C4-2B (cell line): Measurements from ENCODE around the gene ELAPOR1.
A peak's percentile ranks its signal among the peaks of the same experiment; 100 is the strongest.

Experiments used
- H3K27ac ChIP-seq: fragments of 450-650 bp; 2 replicates; pipeline ENCODE4 v1.5.1; 2017
- CTCF ChIP-seq: fragments of 450-650 bp; conservative IDR thresholded peaks from 2 replicates; pipeline ENCODE4 v1.5.1; 2017; ENCODE audit warnings: mild to moderate bottlenecking
- ZFX ChIP-seq: fragments of 450-650 bp; IDR thresholded peaks from 2 replicates; pipeline ENCODE4 v1.6.1; 2017

The ELAPOR1 gene, protein sequence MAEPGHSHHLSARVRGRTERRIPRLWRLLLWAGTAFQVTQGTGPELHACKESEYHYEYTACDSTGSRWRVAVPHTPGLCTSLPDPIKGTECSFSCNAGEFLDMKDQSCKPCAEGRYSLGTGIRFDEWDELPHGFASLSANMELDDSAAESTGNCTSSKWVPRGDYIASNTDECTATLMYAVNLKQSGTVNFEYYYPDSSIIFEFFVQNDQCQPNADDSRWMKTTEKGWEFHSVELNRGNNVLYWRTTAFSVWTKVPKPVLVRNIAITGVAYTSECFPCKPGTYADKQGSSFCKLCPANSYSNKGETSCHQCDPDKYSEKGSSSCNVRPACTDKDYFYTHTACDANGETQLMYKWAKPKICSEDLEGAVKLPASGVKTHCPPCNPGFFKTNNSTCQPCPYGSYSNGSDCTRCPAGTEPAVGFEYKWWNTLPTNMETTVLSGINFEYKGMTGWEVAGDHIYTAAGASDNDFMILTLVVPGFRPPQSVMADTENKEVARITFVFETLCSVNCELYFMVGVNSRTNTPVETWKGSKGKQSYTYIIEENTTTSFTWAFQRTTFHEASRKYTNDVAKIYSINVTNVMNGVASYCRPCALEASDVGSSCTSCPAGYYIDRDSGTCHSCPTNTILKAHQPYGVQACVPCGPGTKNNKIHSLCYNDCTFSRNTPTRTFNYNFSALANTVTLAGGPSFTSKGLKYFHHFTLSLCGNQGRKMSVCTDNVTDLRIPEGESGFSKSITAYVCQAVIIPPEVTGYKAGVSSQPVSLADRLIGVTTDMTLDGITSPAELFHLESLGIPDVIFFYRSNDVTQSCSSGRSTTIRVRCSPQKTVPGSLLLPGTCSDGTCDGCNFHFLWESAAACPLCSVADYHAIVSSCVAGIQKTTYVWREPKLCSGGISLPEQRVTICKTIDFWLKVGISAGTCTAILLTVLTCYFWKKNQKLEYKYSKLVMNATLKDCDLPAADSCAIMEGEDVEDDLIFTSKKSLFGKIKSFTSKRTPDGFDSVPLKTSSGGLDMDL

DNA sequence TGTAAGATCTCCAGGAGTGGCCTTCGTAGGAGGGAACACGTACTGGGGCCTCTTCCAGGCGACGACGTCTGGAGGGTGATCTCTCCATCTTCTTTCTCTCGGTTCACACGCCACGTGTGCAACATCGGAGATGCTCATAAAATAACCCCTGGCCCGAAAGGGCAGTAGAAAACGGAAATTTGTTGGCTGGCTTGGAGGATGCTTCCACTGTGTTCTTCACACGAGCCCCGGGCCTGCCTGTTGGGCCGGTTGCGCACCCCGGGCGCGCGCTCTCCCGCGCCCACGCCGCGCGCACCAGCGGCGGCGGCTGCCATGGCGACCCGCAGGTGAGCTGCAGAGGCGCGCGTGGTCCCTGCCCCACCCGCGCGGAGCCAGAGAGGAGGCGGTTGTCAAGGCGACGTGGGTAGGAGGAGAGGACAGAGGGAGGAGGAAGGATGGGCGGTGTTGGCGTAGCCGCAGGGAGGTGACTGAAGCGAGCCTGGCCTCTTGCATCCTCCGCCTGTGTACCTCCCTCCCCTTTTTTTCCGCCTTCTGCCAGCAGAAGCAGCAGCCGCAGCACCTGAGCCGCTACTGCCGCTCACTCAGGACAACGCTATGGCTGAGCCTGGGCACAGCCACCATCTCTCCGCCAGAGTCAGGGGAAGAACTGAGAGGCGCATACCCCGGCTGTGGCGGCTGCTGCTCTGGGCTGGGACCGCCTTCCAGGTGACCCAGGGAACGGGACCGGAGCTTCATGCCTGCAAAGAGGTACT lies at the start of gene ELAPOR1:
ELAPOR1 (plus strand) TSS at position 526 of the 752 bp plus-strand sequence; CDS start at position 595, 69 bp downstream.
- TF ChIP-seq CTCF = no peak
- TF ChIP-seq ZFX = no peak
- no peak within 1 kb of the TSS for H3K27ac ChIP-seq

- TF ChIP-seq CTCF = no peak
- TF ChIP-seq ZFX = no peak
- no peak overlapping the region for H3K27ac ChIP-seq
These were observed 48.8 kb upstream of the ELAPOR1 start for GRCh38 chr1:109065137-109065536.

GRCh38 chr1:109067883-109068282 lies 46.0 kb upstream of the ELAPOR1 start:
- no peak for TF ChIP-seq ZFX
- no peak for TF ChIP-seq CTCF
- H3K27ac ChIP-seq = no peak overlapping the region

- no peak for TF ChIP-seq ZFX
- TF ChIP-seq CTCF = no peak
These were observed 44.6 kb upstream of the ELAPOR1 start for GRCh38 chr1:109069294-109069693.

DNA sequence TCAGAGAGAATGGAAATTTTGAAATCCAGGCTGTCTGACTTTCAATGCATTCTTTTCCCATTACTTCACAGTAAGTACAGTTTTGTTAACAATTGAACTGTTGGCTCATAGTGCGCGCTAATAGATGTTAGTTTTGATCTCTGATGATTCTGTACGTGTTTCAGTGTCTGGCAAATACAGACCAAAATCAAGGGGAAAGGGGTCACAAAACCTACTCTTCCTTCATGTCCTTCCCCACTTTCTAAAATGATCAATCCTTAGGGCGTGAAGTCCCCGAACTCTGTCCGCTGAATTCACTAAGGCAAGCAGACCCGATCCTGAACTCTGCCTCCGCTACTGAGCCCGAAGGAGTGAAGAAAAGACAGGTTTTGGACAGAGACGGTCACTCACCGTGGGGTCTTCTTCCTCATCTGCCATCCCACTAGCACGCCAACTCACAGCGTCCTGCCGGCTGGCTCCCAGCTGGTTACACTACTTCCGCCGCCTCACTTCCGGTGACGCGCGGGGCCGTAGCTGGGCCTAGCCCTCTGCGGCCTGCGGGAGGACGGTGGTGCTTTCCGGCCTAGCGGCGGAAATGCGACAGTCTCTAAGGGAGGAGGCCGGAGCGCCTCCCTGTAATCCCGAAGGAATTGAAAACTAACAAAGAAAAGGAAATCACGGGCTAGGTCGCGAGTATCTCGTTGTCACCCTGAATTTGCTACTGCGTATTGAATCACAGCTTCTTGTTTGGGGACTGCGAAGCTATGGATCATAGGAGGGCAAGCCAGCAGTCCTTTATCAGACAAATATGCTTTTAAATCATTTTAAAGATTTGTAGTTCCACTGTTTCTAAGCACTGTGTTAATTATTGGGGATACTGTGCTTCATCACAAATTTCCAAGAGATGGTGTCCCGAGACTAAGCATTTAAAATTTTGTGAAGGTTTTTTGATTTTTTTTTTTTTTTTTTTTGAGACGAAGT lies 38.1 kb upstream of the ELAPOR1 start, which contains the start of gene TAF13:
TAF13 (minus strand) TSS at position 473 of the 960 bp plus-strand sequence; CDS start at position 417, 56 bp downstream.
- TF ChIP-seq ZFX (peak; percentile 89; the same call in 1 of the 2 replicates), CTCF (no peak)

More at GRCh38 chr1:109069294-109069693, 44.6 kb upstream of the ELAPOR1 start:
- H3K27ac ChIP-seq = no peak overlapping the region

DNA sequence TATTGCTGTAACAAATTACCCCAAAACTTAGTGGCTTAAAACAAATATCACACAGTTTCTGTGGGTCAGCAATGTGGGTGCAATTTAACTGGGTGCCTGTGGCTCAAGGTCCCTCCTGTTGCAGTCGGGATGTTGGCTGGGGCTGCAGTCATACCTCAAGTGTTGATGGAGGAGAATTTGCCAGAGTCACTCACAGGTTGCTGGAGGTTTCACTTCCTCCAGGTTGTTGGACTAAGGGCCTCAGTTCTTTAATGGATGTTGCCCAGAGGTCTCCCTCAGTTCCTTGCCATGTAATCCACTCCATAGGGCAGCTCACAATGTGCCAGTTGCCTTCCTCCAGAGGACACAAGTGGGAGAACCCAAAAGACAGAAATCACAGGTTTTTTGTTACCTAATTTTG lies 35.6 kb upstream of the ELAPOR1 start:
- H3K27ac ChIP-seq = no peak overlapping the region
- no peak for TF ChIP-seq ZFX
- no peak for TF ChIP-seq CTCF

More for the DNA sequence above, 38.1 kb upstream of the ELAPOR1 start, which contains the start of gene TAF13:
- H3K27ac ChIP-seq = peak within 1 kb of the TSS; percentile 80
